ENCODE data around the gene TRIM15. TPM values are rescaled to one million over a fixed set of nuclear protein-coding genes. Genes with fewer than 3 reads are reported as not detected.

The TRIM15 gene
- total RNA-seq, 1 experiment from 2014 or later, result 0.79 TPM

DNA sequence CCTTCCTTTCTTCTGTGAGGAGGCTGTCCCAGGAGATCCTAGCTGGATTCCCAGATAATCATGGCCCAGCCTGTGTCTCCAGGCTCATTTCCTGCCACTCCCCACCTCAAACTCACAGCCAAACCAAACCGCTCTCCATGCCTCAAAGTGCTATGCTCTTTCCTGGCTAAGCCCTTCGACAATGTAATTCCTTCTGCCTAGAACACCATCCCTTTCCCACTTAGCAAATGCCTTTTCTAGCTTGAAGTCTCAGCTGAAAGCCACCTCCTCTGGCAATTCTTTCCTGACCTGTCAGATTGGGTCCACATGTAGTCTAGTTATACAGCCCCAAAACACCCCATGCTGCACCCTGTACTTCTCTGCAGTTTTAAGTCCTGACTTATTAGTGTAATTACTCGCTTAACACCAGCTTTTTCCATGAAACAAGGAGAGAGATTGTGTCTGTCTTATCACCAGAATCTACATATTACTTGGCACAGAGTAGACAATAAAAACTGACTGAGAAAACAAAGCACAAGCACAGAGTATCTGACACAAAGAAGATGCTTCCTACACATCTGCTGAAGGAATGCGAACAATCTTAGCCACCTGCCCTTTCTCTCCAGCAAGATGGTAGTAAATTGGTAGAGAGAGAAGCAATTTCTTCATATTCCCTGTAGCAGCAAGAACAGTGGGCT lies 44.4 kb downstream of the TRIM15 start:
- CTCF ChIA-PET, result interaction anchor here (0.8 to 1.6 kb wide), 3 partner anchors 12 to 76 kb away, joined by 3 to 6 read pairs (median 3); no protein-coding TSS in a partner anchor
- intact Hi-C loops (cut with micrococcal nuclease), result no loop called here
- Mint-ChIP-seq H3K27me3 (ENCODE audit: insufficient read depth, unreplicated experiment) (no peaks in the 10 kb centered on the region), H3K4me1 (ENCODE audit: insufficient read depth, unreplicated experiment) (peaks cover 48% of the 10 kb centered on the region), H3K4me3 (ENCODE audit: unreplicated experiment) (peak overlapping the region; percentile 50), H3K36me3 (ENCODE audit: insufficient read depth, unreplicated experiment) (peaks cover 45% of the 10 kb centered on the region), H3K9me3 (ENCODE audit: unreplicated experiment) (no peaks in the 10 kb centered on the region), H3K27ac (ENCODE audit: low read depth, unreplicated experiment) (peak overlapping the region; percentile 36)
- TF ChIP-seq CTCF (IDR thresholded peaks at IDR 0.05; ENCODE audit: unreplicated experiment), result no peak
- POLR2A ChIA-PET, result interaction anchor here (0.7 to 2.6 kb wide), 13 partner anchors 8 to 146 kb away, joined by 3 to 14 read pairs (median 6); partner anchors contain the start of genes PPP1R11 and TRIM39
- no TSS peak for BruUV-seq (replicated peaks)
- peak; percentile 58 for DNase-seq (ENCODE audit: unreplicated experiment)

DNA sequence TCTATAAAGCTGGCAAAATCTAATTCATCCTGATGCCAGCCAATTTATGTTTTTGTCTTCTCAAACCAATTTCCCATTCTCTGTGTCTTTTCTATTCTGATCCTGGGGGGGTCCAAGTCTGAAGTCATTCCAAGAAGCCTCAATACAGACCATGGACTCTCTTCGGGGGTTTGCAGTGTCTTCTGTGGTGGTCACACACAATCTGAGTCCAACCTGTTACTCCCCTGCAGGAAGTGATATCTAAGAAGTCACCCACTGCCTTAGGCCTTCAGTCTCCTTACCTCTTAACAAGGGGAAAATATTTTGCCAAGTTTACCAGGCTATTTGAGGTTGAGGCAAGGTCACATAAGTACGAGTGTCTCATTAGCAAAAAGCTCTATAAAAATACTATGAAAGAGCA lies 48.0 kb downstream of the TRIM15 start:
- ChIA-PET POLR2A (interaction anchor here (0.7 to 4.1 kb wide), 5 partner anchors 8 to 150 kb away, joined by 3 to 28 read pairs (median 19); partner anchors contain the start of genes POLR1H and PPP1R11), CTCF (interaction anchor here (1.0 kb wide), 2 partner anchors 108 to 109 kb away, joined by 3 to 6 read pairs; no protein-coding TSS in a partner anchor)
- H3K36me3 Mint-ChIP-seq (ENCODE audit: insufficient read depth, unreplicated experiment), result peaks cover 29% of the 10 kb centered on the region
- peak overlapping the region; percentile 96 for H3K27ac Mint-ChIP-seq (ENCODE audit: low read depth, unreplicated experiment)
- H3K4me3 Mint-ChIP-seq (ENCODE audit: unreplicated experiment), result peak overlapping the region; percentile 90
- no peaks in the 10 kb centered on the region for H3K9me3 Mint-ChIP-seq (ENCODE audit: unreplicated experiment)
- no peak for TF ChIP-seq CTCF (IDR thresholded peaks at IDR 0.05; ENCODE audit: unreplicated experiment)
- intact Hi-C loops (cut with micrococcal nuclease), result no loop called here
- no peaks in the 10 kb centered on the region for H3K27me3 Mint-ChIP-seq (ENCODE audit: insufficient read depth, unreplicated experiment)
- DNase-seq (ENCODE audit: unreplicated experiment), result no peak
- H3K4me1 Mint-ChIP-seq (ENCODE audit: insufficient read depth, unreplicated experiment), result peaks cover 52% of the 10 kb centered on the region
- no TSS peak for BruUV-seq (replicated peaks)

- peak overlapping the region; percentile 90 for H3K4me3 Mint-ChIP-seq (ENCODE audit: unreplicated experiment)
- POLR2A ChIA-PET, result interaction anchor here (1.5 to 4.1 kb wide), 8 partner anchors 7 to 188 kb away, joined by 5 to 59 read pairs (median 21); partner anchors contain the start of genes POLR1H, PPP1R11 and TRIM39
- H3K36me3 Mint-ChIP-seq (ENCODE audit: insufficient read depth, unreplicated experiment), result peaks cover 29% of the 10 kb centered on the region
- H3K9me3 Mint-ChIP-seq (ENCODE audit: unreplicated experiment), result no peaks in the 10 kb centered on the region
- DNase-seq (ENCODE audit: unreplicated experiment), result no peak
- intact Hi-C loops (cut with micrococcal nuclease), result loop anchor here (2.0 kb wide), 1 partner anchor 109 kb away; no protein-coding TSS in a partner anchor
- BruUV-seq (replicated peaks), result no TSS peak
- H3K27ac Mint-ChIP-seq (ENCODE audit: low read depth, unreplicated experiment), result peak overlapping the region; percentile 96
- H3K27me3 Mint-ChIP-seq (ENCODE audit: insufficient read depth, unreplicated experiment), result no peaks in the 10 kb centered on the region
- H3K4me1 Mint-ChIP-seq (ENCODE audit: insufficient read depth, unreplicated experiment), result peaks cover 46% of the 10 kb centered on the region
- no peak for TF ChIP-seq CTCF (IDR thresholded peaks at IDR 0.05; ENCODE audit: unreplicated experiment)
- CTCF ChIA-PET, result interaction anchor here (1.0 kb wide), 1 partner anchor 110 kb away, joined by 3 read pairs; no protein-coding TSS in a partner anchor
Measured at GRCh38 chr6:30211899-30212298, 48.6 kb downstream of the TRIM15 start.
